ENCODE data around the gene SERPINB1. TPM values are rescaled to one million over a fixed set of nuclear protein-coding genes. Genes with fewer than 3 reads are reported as not detected.

Gene SERPINB1
- total and polyA plus RNA-seq, 11 donors: 15.4 to 55.6 (median 22.2) TPM

GRCh38 chr6:2834262-2834661, 7.4 kb downstream of the SERPINB1 start:
- no peak overlapping the region for H3K4me3 ChIP-seq
- DNase-seq (no peak), ATAC-seq (no peak)
- no peak for TF ChIP-seq CTCF (IDR thresholded peaks at IDR 0.05)
- TF ChIP-seq POLR2A (IDR thresholded peaks at IDR 0.05): no peak
- H3K9me3 ChIP-seq: no peaks in the 10 kb centered on the region
- no peak overlapping the region for H3K27ac ChIP-seq
- peaks cover 0 to 24% (median 3%) of the 10 kb centered on the region in 12 donors for H3K4me1 ChIP-seq
- H3K36me3 ChIP-seq: peaks cover 0 to 82% (median 62%) of the 10 kb centered on the region in 9 donors
- no peaks in the 10 kb centered on the region for H3K27me3 ChIP-seq
- intact Hi-C loops (cut with DNase I): no loop called here

GRCh38 chr6:2831392-2831791, 10.3 kb downstream of the SERPINB1 start:
- Histone ChIP-seq H3K27ac (no peak overlapping the region), H3K36me3 (peaks cover 0 to 56% (median 33%) of the 10 kb centered on the region in 9 donors), H3K27me3 (no peaks in the 10 kb centered on the region), H3K4me3 (no peak overlapping the region), H3K4me1 (peaks cover 0 to 8% (median 0%) of the 10 kb centered on the region in 12 donors), H3K9me3 (no peaks in the 10 kb centered on the region)
- intact Hi-C loops (cut with DNase I): loop anchor here in 1 of 10 donors (1.0 kb wide), 1 partner anchor 12 kb away; no protein-coding TSS in a partner anchor
- 92 to 99% (median 97%) methylated on average over 2 of the region's 2 CpGs for WGBS, 4 donors
- peak in 3 of 4 donors; percentile 23 to 57 (median 36) for ATAC-seq
- TF ChIP-seq CTCF (IDR thresholded peaks at IDR 0.05) (no peak), POLR2A (IDR thresholded peaks at IDR 0.05) (no peak)
- DNase-seq: no peak

GRCh38 chr6:2830183-2830582, 11.5 kb downstream of the SERPINB1 start:
- intact Hi-C loops (cut with DNase I): no loop called here

GRCh38 chr6:2829253-2829652, 12.4 kb downstream of the SERPINB1 start:
- TF ChIP-seq CTCF (IDR thresholded peaks at IDR 0.05): no peak
- TF ChIP-seq POLR2A (IDR thresholded peaks at IDR 0.05): no peak
- Histone ChIP-seq H3K27me3 (no peaks in the 10 kb centered on the region), H3K4me1 (peaks cover 0 to 8% (median 0%) of the 10 kb centered on the region in 12 donors), H3K27ac (no peak overlapping the region), H3K9me3 (no peaks in the 10 kb centered on the region), H3K4me3 (no peak overlapping the region), H3K36me3 (peaks cover 0 to 35% (median 12%) of the 10 kb centered on the region in 9 donors)
- intact Hi-C loops (cut with DNase I): no loop called here
- no peak for DNase-seq
- no peak for ATAC-seq
- 86 to 93% (median 90%) methylated on average over 2 of the region's 2 CpGs for WGBS, 4 donors

More at GRCh38 chr6:2830183-2830582, 11.5 kb downstream of the SERPINB1 start:
- H3K27me3 ChIP-seq: no peaks in the 10 kb centered on the region
- peaks cover 0 to 8% (median 0%) of the 10 kb centered on the region in 12 donors for H3K4me1 ChIP-seq
- no peak for ATAC-seq
- WGBS, 4 donors: 92 to 97% (median 95%) methylated on average over 3 of the region's 3 CpGs
- peaks cover 0 to 44% (median 21%) of the 10 kb centered on the region in 9 donors for H3K36me3 ChIP-seq
- no peak overlapping the region for H3K27ac ChIP-seq
- no peaks in the 10 kb centered on the region for H3K9me3 ChIP-seq
- TF ChIP-seq POLR2A (IDR thresholded peaks at IDR 0.05): no peak
- no peak for TF ChIP-seq CTCF (IDR thresholded peaks at IDR 0.05)
- DNase-seq: no peak
- H3K4me3 ChIP-seq: no peak overlapping the region
